Left lung (tissue), 10 donors: Measurements from ENCODE around the gene UBAC2. TPM values are rescaled to one million over a fixed set of nuclear protein-coding genes. Genes with fewer than 3 reads are reported as not detected.
"Not testable (repeated sequence)": the region's sequence is repeated elsewhere in the genome, so short reads cannot be mapped to it uniquely, and the experiment has no call there.

Experiments
- ATAC-seq: fragments of 200-7000 bp; cut with Tn5 transposase; one replicate; pipeline ENCODE4 v1.9.1; 2020; ENCODE audit warnings: moderate library complexity
- DNase-seq, 4 donors: peaks; one replicate each; pipeline ENCODE4 v3.0.0-alpha.2; 2013 to 2020
- H3K27ac ChIP-seq, 2 donors: fragments of 200-600 bp; sonication (generic) in 1 of 2; one replicate each; pipeline versions ENCODE4 v1.5.0 to v1.8.0; 2020 to 2021
- H3K27me3 ChIP-seq, 2 donors: fragments of 200-600 bp; sonication (generic) in 1 of 2; one replicate each; pipeline versions ENCODE4 v1.5.0 to v1.8.0; 2020 to 2021
- H3K36me3 ChIP-seq, 2 donors: fragments of 200-600 bp; sonication (generic) in 1 of 2; one replicate each; pipeline versions ENCODE4 v1.5.0 to v1.8.0; 2020 to 2021
- H3K4me1 ChIP-seq, 2 donors: fragments of 200-600 bp; one replicate each; pipeline ENCODE4 v1.8.0; 2021
- H3K4me3 ChIP-seq, 2 donors: fragments of 200-600 bp; sonication (generic) in 1 of 2; one replicate each; pipeline versions ENCODE4 v1.5.0 to v1.8.0; 2020 to 2021; ENCODE audit warnings: mild to moderate bottlenecking in 1 of 2
- H3K9me3 ChIP-seq, 2 donors: fragments of 200-600 bp; sonication (generic) in 1 of 2; one replicate each; pipeline versions ENCODE4 v1.5.0 to v1.8.0; 2020 to 2021
- CTCF ChIP-seq, 2 donors: fragments of 200-600 bp; sonication (generic) in 1 of 2; IDR thresholded peaks; one replicate each; pipeline versions ENCODE4 v1.5.0 to v1.8.0; 2021; ENCODE audit warnings: antibody characterized with exemption in 2 of 2
- intact Hi-C, 2 donors: fragments of 100-400 bp; cut with DNase I; formaldehyde crosslinking; loops; one replicate each; pipeline versions ENCODE4 v1.11.2 to v1.14.2; 2022
- polyA plus RNA-seq, 6 donors: library from polyadenylated mRNA; unstranded; fragments of 120-200 nt; gene quantifications; one replicate each; pipeline ENCODE4 v1.2.1, GENCODE V29; 2013; ENCODE audit not compliant: insufficient read length in 6 of 6
- total RNA-seq, 2 donors: library from RNA; stranded (reverse); fragmentation: NEBNext Ultra II Directional; extraction: Animal tissue kit (Norgen Biotek cat#: 25700); gene quantifications; one replicate each; pipeline ENCODE4 v1.2.1, GENCODE V29; 2021
- donor health status: DM: no; HTN: yes; CAD: no.
- donor health status: DM: no; HTN: no; CAD: no.

UBAC2 gene
- total and polyA plus RNA-seq, 8 donors = 56.1 to 71.6 (median 66.4) TPM

GRCh38 chr13:99246100-99246499 lies 45.4 kb downstream of the UBAC2 start:
- Histone ChIP-seq H3K4me1 (no peaks in the 10 kb centered on the region), H3K36me3 (peaks cover 0 to 45% of the 10 kb centered on the region in 2 donors), H3K27me3 (no peaks in the 10 kb centered on the region), H3K9me3 (no peaks in the 10 kb centered on the region), H3K27ac (no peak overlapping the region), H3K4me3 (no peak overlapping the region)
- no peak for TF ChIP-seq CTCF (IDR thresholded peaks at IDR 0.05)
- intact Hi-C loops = no loop called here
- ATAC-seq = no peak
- DNase-seq = no peak

- peaks cover 0 to 42% of the 10 kb centered on the region in 2 donors for H3K36me3 ChIP-seq
- DNase-seq, intact Hi-C loops, H3K27ac ChIP-seq, H3K4me1 ChIP-seq, H3K4me3 ChIP-seq, H3K9me3 ChIP-seq, H3K27me3 ChIP-seq, ATAC-seq: not testable (repeated sequence)
Measured at GRCh38 chr13:99249178-99249577, 48.5 kb downstream of the UBAC2 start.

- DNase-seq, H3K27me3 ChIP-seq, H3K4me3 ChIP-seq, intact Hi-C loops, H3K27ac ChIP-seq, H3K4me1 ChIP-seq, ATAC-seq, H3K9me3 ChIP-seq: not testable (repeated sequence)
- H3K36me3 ChIP-seq = peaks cover 0 to 39% of the 10 kb centered on the region in 2 donors
Measured at GRCh38 chr13:99249606-99250005, 49.0 kb downstream of the UBAC2 start.

- no peak for TF ChIP-seq CTCF (IDR thresholded peaks at IDR 0.05)
- no peak for DNase-seq
- Histone ChIP-seq H3K4me3 (no peak overlapping the region), H3K27ac (no peak overlapping the region), H3K9me3 (no peaks in the 10 kb centered on the region), H3K36me3 (peaks cover 0 to 34% of the 10 kb centered on the region in 2 donors), H3K4me1 (no peaks in the 10 kb centered on the region), H3K27me3 (no peaks in the 10 kb centered on the region)
- intact Hi-C loops = no loop called here
- no peak for ATAC-seq
Measured at GRCh38 chr13:99250982-99251825, 50.5 kb downstream of the UBAC2 start.

- DNase-seq = no peak
- H3K4me3 ChIP-seq = no peak overlapping the region
- no peak for ATAC-seq
- H3K27ac ChIP-seq = no peak overlapping the region
- peaks cover 0 to 31% of the 10 kb centered on the region in 2 donors for H3K36me3 ChIP-seq
- intact Hi-C loops = no loop called here
- H3K4me1 ChIP-seq = peaks cover 0 to 6% of the 10 kb centered on the region in 2 donors
- H3K9me3 ChIP-seq = no peaks in the 10 kb centered on the region
- no peak for TF ChIP-seq CTCF (IDR thresholded peaks at IDR 0.05)
- H3K27me3 ChIP-seq = no peaks in the 10 kb centered on the region
Measured at GRCh38 chr13:99251921-99252320, 51.3 kb downstream of the UBAC2 start.

GRCh38 chr13:99254830-99255229 lies 54.2 kb downstream of the UBAC2 start:
- no peak overlapping the region for H3K4me3 ChIP-seq
- ATAC-seq = no peak
- TF ChIP-seq CTCF (IDR thresholded peaks at IDR 0.05) = no peak
- H3K9me3 ChIP-seq = no peaks in the 10 kb centered on the region
- H3K27me3 ChIP-seq = no peaks in the 10 kb centered on the region
- no peak for DNase-seq
- H3K4me1 ChIP-seq = peaks cover 0 to 23% of the 10 kb centered on the region in 2 donors
- intact Hi-C loops = no loop called here
- no peak overlapping the region for H3K27ac ChIP-seq
- H3K36me3 ChIP-seq = peaks cover 0 to 13% of the 10 kb centered on the region in 2 donors
